Natural killer cell treated with Interleukin-12 subunit alpha and Interleukin-12 subunit beta and Interleukin-15 and Interleukin-18, amount 100 ng/mL, for 72 hours (primary cell): ENCODE measurements around the gene MRPL55. TPM values are rescaled to one million over a fixed set of nuclear protein-coding genes. Genes with fewer than 3 reads are reported as not detected.

Source experiments
- ATAC-seq, 2 donors: fragments of 150-1000 bp; cut with Tn5 transposase in 1 of 2; sonication (Bioruptor Pico), chemical (Tn5 transposase) in 1 of 2; 2 replicates each; pipeline ENCODE4 v1.10.0; 2021
- DNase-seq: peaks from one replicate; pipeline ENCODE4 v3.0.0; 2022; ENCODE audit warnings: low spot score
- H3K27ac Mint-ChIP-seq, 2 donors: 1 replicate in 1 of 2; 2 replicates in 1 of 2; pipeline ENCODE4 v1.8.0; 2022; ENCODE audit warnings: mixed read lengths in 2 of 2, mild to moderate bottlenecking in 1 of 2, moderate library complexity in 1 of 2
- H3K27me3 Mint-ChIP-seq, 2 donors: 1 replicate in 1 of 2; 2 replicates in 1 of 2; pipeline ENCODE4 v1.8.0; 2022; ENCODE audit warnings: mixed read lengths in 2 of 2
- H3K36me3 Mint-ChIP-seq: one replicate; pipeline ENCODE4 v1.8.0; 2022; ENCODE audit warnings: mixed read lengths
- H3K4me1 Mint-ChIP-seq, 2 donors: 1 replicate in 1 of 2; 2 replicates in 1 of 2; pipeline ENCODE4 v1.8.0; 2022; ENCODE audit warnings: low read depth in 2 of 2, mixed read lengths in 2 of 2, mild to moderate bottlenecking in 1 of 2
- H3K4me3 Mint-ChIP-seq: one replicate; pipeline ENCODE4 v1.8.0; 2022; ENCODE audit warnings: mixed read lengths
- H3K9me3 Mint-ChIP-seq: 2 replicates; pipeline ENCODE4 v1.8.0; 2022; ENCODE audit warnings: mixed read lengths
- total RNA-seq, 2 donors: library from RNA; stranded (reverse); gene quantifications; one replicate each; pipeline ENCODE4 v1.2.3, GENCODE V29; 2022

Gene MRPL55
- total RNA-seq, 2 donors from 2014 or later, result 42.5 to 68.8 TPM

GRCh38 chr1:228144193-228144992, 35.3 kb upstream of the MRPL55 start:
- Mint-ChIP-seq H3K4me1 (peaks cover 15 to 18% of the 10 kb centered on the region in 2 donors), H3K27ac (no peak overlapping the region), H3K36me3 (no peaks in the 10 kb centered on the region), H3K4me3 (no peak overlapping the region), H3K9me3 (no peaks in the 10 kb centered on the region), H3K27me3 (no peaks in the 10 kb centered on the region)
- ATAC-seq, result no peak
- peak; percentile 26 for DNase-seq

GRCh38 chr1:228143480-228144192, 34.5 kb upstream of the MRPL55 start:
- DNase-seq, result peak; percentile 32
- H3K9me3 Mint-ChIP-seq, result no peaks in the 10 kb centered on the region
- no peaks in the 10 kb centered on the region for H3K36me3 Mint-ChIP-seq
- H3K4me1 Mint-ChIP-seq, result peaks cover 15 to 18% of the 10 kb centered on the region in 2 donors
- H3K4me3 Mint-ChIP-seq, result peak overlapping the region; percentile 93
- ATAC-seq, result no peak
- H3K27me3 Mint-ChIP-seq, result no peaks in the 10 kb centered on the region
- peak overlapping the region; percentile 64 to 83 for H3K27ac Mint-ChIP-seq

- peak overlapping the region; percentile 64 to 83 for H3K27ac Mint-ChIP-seq
- H3K9me3 Mint-ChIP-seq, result no peaks in the 10 kb centered on the region
- ATAC-seq (no peak), DNase-seq (peak; percentile 35)
- H3K27me3 Mint-ChIP-seq, result no peaks in the 10 kb centered on the region
- peak overlapping the region; percentile 93 for H3K4me3 Mint-ChIP-seq
- peaks cover 15 to 21% of the 10 kb centered on the region in 2 donors for H3K4me1 Mint-ChIP-seq
- H3K36me3 Mint-ChIP-seq, result no peaks in the 10 kb centered on the region
These were observed 33.6 kb upstream of the MRPL55 start for GRCh38 chr1:228142701-228143136.

- no peaks in the 10 kb centered on the region for H3K36me3 Mint-ChIP-seq
- peaks cover 18 to 22% of the 10 kb centered on the region in 2 donors for H3K4me1 Mint-ChIP-seq
- H3K27me3 Mint-ChIP-seq, result no peaks in the 10 kb centered on the region
- peak overlapping the region; percentile 93 for H3K4me3 Mint-ChIP-seq
- DNase-seq (peak; percentile 37), ATAC-seq (no peak)
- no peaks in the 10 kb centered on the region for H3K9me3 Mint-ChIP-seq
- peak overlapping the region; percentile 64 to 83 for H3K27ac Mint-ChIP-seq
These were observed 33.1 kb upstream of the MRPL55 start for GRCh38 chr1:228142155-228142691.

- H3K4me1 Mint-ChIP-seq, result peaks cover 25% of the 10 kb centered on the region in 2 donors
These were observed 32.3 kb upstream of the MRPL55 start for GRCh38 chr1:228141226-228142044.

GRCh38 chr1:228140724-228141225, 31.7 kb upstream of the MRPL55 start:
- H3K36me3 Mint-ChIP-seq, result no peaks in the 10 kb centered on the region
- peak overlapping the region; percentile 83 to 99 for H3K27ac Mint-ChIP-seq
- no peak for ATAC-seq
- no peaks in the 10 kb centered on the region for H3K9me3 Mint-ChIP-seq
- peaks cover 25% of the 10 kb centered on the region in 2 donors for H3K4me1 Mint-ChIP-seq
- no peaks in the 10 kb centered on the region for H3K27me3 Mint-ChIP-seq
- peak overlapping the region; percentile 93 for H3K4me3 Mint-ChIP-seq
- DNase-seq, result no peak

More at GRCh38 chr1:228141226-228142044, 32.3 kb upstream of the MRPL55 start:
- peak; percentile 69 for DNase-seq
- no peaks in the 10 kb centered on the region for H3K9me3 Mint-ChIP-seq
- ATAC-seq, result no peak
- peak overlapping the region; percentile 93 for H3K4me3 Mint-ChIP-seq
- peak overlapping the region; percentile 83 to 99 for H3K27ac Mint-ChIP-seq
- no peaks in the 10 kb centered on the region for H3K27me3 Mint-ChIP-seq
- H3K36me3 Mint-ChIP-seq, result no peaks in the 10 kb centered on the region

- peak within 1 kb of the TSS; percentile 83 to 99 for H3K27ac Mint-ChIP-seq
- no peaks in the 10 kb centered on the region for H3K27me3 Mint-ChIP-seq
- DNase-seq, result peak; percentile 100
- ATAC-seq, result peak; percentile 95 to 97
- no peaks in the 10 kb centered on the region for H3K9me3 Mint-ChIP-seq
- H3K36me3 Mint-ChIP-seq, result no peaks in the 10 kb centered on the region
- peaks cover 25% of the 10 kb centered on the region in 2 donors for H3K4me1 Mint-ChIP-seq
- H3K4me3 Mint-ChIP-seq, result peak within 1 kb of the TSS; percentile 93
These were observed 31.0 kb upstream of the MRPL55 start, which contains the start of gene GUK1 for GRCh38 chr1:228139931-228140723. TSS of gene GUK1 (plus strand) at chr1:228140279. CDS start at chr1:228140303, 24 bp downstream.

GRCh38 chr1:228139406-228139930, 30.4 kb upstream of the MRPL55 start:
- H3K36me3 Mint-ChIP-seq, result no peaks in the 10 kb centered on the region
- no peaks in the 10 kb centered on the region for H3K9me3 Mint-ChIP-seq
- DNase-seq (no peak), ATAC-seq (no peak)
- H3K4me3 Mint-ChIP-seq, result peak overlapping the region; percentile 93
- H3K27me3 Mint-ChIP-seq, result peaks cover 0 to 2% of the 10 kb centered on the region in 2 donors
- H3K4me1 Mint-ChIP-seq, result peaks cover 25% of the 10 kb centered on the region in 2 donors
- H3K27ac Mint-ChIP-seq, result peak overlapping the region; percentile 83 to 99

- Mint-ChIP-seq H3K4me1 (peaks cover 9 to 10% of the 10 kb centered on the region in 2 donors), H3K4me3 (peak overlapping the region; percentile 28), H3K27me3 (peaks cover 0 to 2% of the 10 kb centered on the region in 2 donors), H3K36me3 (no peaks in the 10 kb centered on the region), H3K9me3 (no peaks in the 10 kb centered on the region), H3K27ac (peak overlapping the region; percentile 24 to 30)
- DNase-seq (no peak), ATAC-seq (no peak)
These were observed 27.8 kb upstream of the MRPL55 start for GRCh38 chr1:228136901-228137300.

- ATAC-seq (no peak), DNase-seq (no peak)
- no peak overlapping the region for H3K27ac Mint-ChIP-seq
- no peaks in the 10 kb centered on the region for H3K36me3 Mint-ChIP-seq
- no peak overlapping the region for H3K4me3 Mint-ChIP-seq
- peaks cover 10% of the 10 kb centered on the region in 2 donors for H3K4me1 Mint-ChIP-seq
- no peaks in the 10 kb centered on the region for H3K9me3 Mint-ChIP-seq
- H3K27me3 Mint-ChIP-seq, result peaks cover 0 to 2% of the 10 kb centered on the region in 2 donors
These were observed 25.5 kb upstream of the MRPL55 start for GRCh38 chr1:228134591-228134990.

GRCh38 chr1:228131766-228132165, 22.7 kb upstream of the MRPL55 start:
- Mint-ChIP-seq H3K4me1 (peaks cover 2 to 3% of the 10 kb centered on the region in 2 donors), H3K27me3 (peaks cover 2 to 6% of the 10 kb centered on the region in 2 donors), H3K27ac (no peak overlapping the region), H3K4me3 (no peak overlapping the region), H3K36me3 (no peaks in the 10 kb centered on the region), H3K9me3 (no peaks in the 10 kb centered on the region)
- no peak for ATAC-seq
- DNase-seq, result no peak

GRCh38 chr1:228125185-228125584, 16.1 kb upstream of the MRPL55 start:
- H3K9me3 Mint-ChIP-seq, result no peaks in the 10 kb centered on the region
- H3K36me3 Mint-ChIP-seq, result no peaks in the 10 kb centered on the region
- peaks cover 6 to 8% of the 10 kb centered on the region in 2 donors for H3K27me3 Mint-ChIP-seq
- H3K4me1 Mint-ChIP-seq, result no peaks in the 10 kb centered on the region
- no peak overlapping the region for H3K27ac Mint-ChIP-seq
- ATAC-seq (no peak), DNase-seq (no peak)
- H3K4me3 Mint-ChIP-seq, result no peak overlapping the region
